Stimulated activated naive CD8-positive, alpha-beta T cell treated with anti-CD3 and anti-CD28 coated beads, Interleukin-15, Interleukin-2, amounts not matched to agents 100 U/mL and 50 U/mL, for 24 hours (primary cell): ENCODE measurements around the gene NECTIN2.
"Not testable (repeated sequence)": the region's sequence is repeated elsewhere in the genome, so short reads cannot be mapped to it uniquely, and the experiment has no call there.

Experiments used
- ATAC-seq: fragments of 150-1000 bp; cut with Tn5 transposase; one replicate; pipeline ENCODE4 v1.10.0; 2021
- DNase-seq: peaks from one replicate; pipeline ENCODE4 v3.0.0; 2021

The NECTIN2 gene

GRCh38 chr19:44817725-44818465, 28.2 kb upstream of the NECTIN2 start:
- DNase-seq (no peak), ATAC-seq (no peak)

GRCh38 chr19:44818466-44819031, 27.5 kb upstream of the NECTIN2 start:
- DNase-seq: no peak
- ATAC-seq: no peak

- DNase-seq (no peak), ATAC-seq (no peak)
These were observed 26.8 kb upstream of the NECTIN2 start for GRCh38 chr19:44819246-44819832.

GRCh38 chr19:44820648-44821609, 25.2 kb upstream of the NECTIN2 start:
- no peak for ATAC-seq

GRCh38 chr19:44822177-44822576, 23.9 kb upstream of the NECTIN2 start:
- no peak for DNase-seq
- ATAC-seq: no peak

More at GRCh38 chr19:44820648-44821609, 25.2 kb upstream of the NECTIN2 start:
- no peak for DNase-seq

GRCh38 chr19:44822670-44823372, 23.3 kb upstream of the NECTIN2 start:
- ATAC-seq: no peak
- DNase-seq: no peak

- ATAC-seq (no peak), DNase-seq (no peak)
These were observed 22.8 kb upstream of the NECTIN2 start for GRCh38 chr19:44823373-44823698.

GRCh38 chr19:44824761-44825160, 21.3 kb upstream of the NECTIN2 start:
- ATAC-seq: no peak

GRCh38 chr19:44832875-44833274, 13.2 kb upstream of the NECTIN2 start:
- not testable (repeated sequence) for ATAC-seq, DNase-seq

More at GRCh38 chr19:44824761-44825160, 21.3 kb upstream of the NECTIN2 start:
- DNase-seq: no peak

GRCh38 chr19:44834399-44834798, 11.7 kb upstream of the NECTIN2 start:
- DNase-seq, ATAC-seq: not testable (repeated sequence)

GRCh38 chr19:44839276-44839675, 6.8 kb upstream of the NECTIN2 start:
- DNase-seq: no peak
- ATAC-seq: no peak

- DNase-seq (no peak), ATAC-seq (no peak)
These were observed 5.3 kb upstream of the NECTIN2 start for GRCh38 chr19:44840811-44841210.

GRCh38 chr19:44841231-44841630, 4.9 kb upstream of the NECTIN2 start:
- no peak for ATAC-seq
- no peak for DNase-seq

GRCh38 chr19:44845286-44845611, 848 bp upstream of the NECTIN2 start:
- ATAC-seq (no peak), DNase-seq (peak; percentile 15)

GRCh38 chr19:44846455-44847143, 502 bp downstream of the NECTIN2 start:
- ATAC-seq (no peak), DNase-seq (no peak)

- ATAC-seq (no peak), DNase-seq (no peak)
These were observed 1.3 kb downstream of the NECTIN2 start for GRCh38 chr19:44847144-44848035.

GRCh38 chr19:44848036-44848811, 2.1 kb downstream of the NECTIN2 start:
- DNase-seq (no peak), ATAC-seq (no peak)

- DNase-seq (no peak), ATAC-seq (no peak)
These were observed 2.8 kb downstream of the NECTIN2 start for GRCh38 chr19:44848812-44849447.

GRCh38 chr19:44850641-44851109, 4.6 kb downstream of the NECTIN2 start:
- ATAC-seq: no peak
- no peak for DNase-seq
